GM12878 (cell line): Measurements from ENCODE around the gene KTN1. TPM values are rescaled to one million over a fixed set of nuclear protein-coding genes. Genes with fewer than 3 reads are reported as not detected.

Experiments
- ATAC-seq: fragments of 200-7000 bp; cut with Tn5 transposase; 3 replicates; pipeline ENCODE4 v1.9.1; 2020; ENCODE audit warnings: mild to moderate bottlenecking, moderate library complexity
- BruUV-seq: library from RNA; stranded (reverse); fragments of 400-500 nt; replicated peaks from 2 replicates; lab custom pipeline; 2021; lab: Mats Ljungman, UMichigan
- CTCF ChIA-PET: fragments of 300-600 bp; sonication (Branson Sonifier 250); formaldehyde crosslinking; extraction: SDS; loops from one replicate; lab custom pipeline; 2021; ENCODE audit warnings: inconsistent platforms; lab: Yijun Ruan, JAX
- POLR2A ChIA-PET: fragments of 350-600 bp; formaldehyde crosslinking; extraction: SDS; loops from one replicate; lab custom pipeline; 2021; ENCODE audit warnings: inconsistent platforms; lab: Charles Lee
- RAD21 ChIA-PET: fragments of 300-600 bp; sonication (Branson Sonifier 250); formaldehyde crosslinking; loops from one replicate; lab custom pipeline; 2023; ENCODE audit warnings: antibody characterized with exemption; ENCODE audit not compliant: unreplicated experiment; lab: Charles Lee
- SMC1A ChIA-PET: fragments of 300-600 bp; sonication (Branson Sonifier 250); formaldehyde crosslinking; loops from one replicate; lab custom pipeline; 2023; ENCODE audit not compliant: unreplicated experiment, uncharacterized antibody; lab: Charles Lee
- DNase-seq: peaks from one replicate; pipeline ENCODE4 v3.0.0-alpha.2; 2011; ENCODE audit warnings: low read depth, low spot score
- FAIRE-seq: peaks from 3 replicates; lab custom pipeline; 2011; peaks lifted over from hg19 to GRCh38; lab: Jason Lieb, UNC
- H2AFZ ChIP-seq: 2 replicates; pipeline ENCODE4 v1.6.0; 2011; ENCODE audit warnings: low read depth, low read length, control low read depth; ENCODE audit not compliant: control insufficient read depth
- H3K27ac ChIP-seq: 2 replicates; pipeline ENCODE4 v1.5.1; 2011; ENCODE audit warnings: control low read depth; ENCODE audit not compliant: control insufficient read depth, insufficient read depth
- H3K27me3 ChIP-seq, 2 experiments: replicated peaks in 1 of 2; 2 replicates each; pipeline versions ENCODE4 v1.6.0 to v1.6.1; 2011; ENCODE audit warnings: low read length in 1 of 2; ENCODE audit not compliant: control insufficient read depth in 2 of 2, insufficient read depth in 2 of 2
- H3K36me3 ChIP-seq, 2 experiments: 2 replicates each; pipeline ENCODE4 v1.5.1; 2011; ENCODE audit warnings: low read length in 1 of 2; ENCODE audit not compliant: control insufficient read depth in 2 of 2, insufficient read depth in 2 of 2
- H3K4me1 ChIP-seq: 2 replicates; pipeline ENCODE4 v1.6.1; 2011; ENCODE audit warnings: mild to moderate bottlenecking, low read length, moderate library complexity, mixed read lengths; ENCODE audit not compliant: control insufficient read depth, insufficient read depth
- H3K4me2 ChIP-seq: 2 replicates; pipeline ENCODE4 v1.6.0; 2011; ENCODE audit warnings: control low read depth; ENCODE audit not compliant: control insufficient read depth, insufficient read depth
- H3K4me3 ChIP-seq: fragments of 200-600 bp; sonication (generic); 2 replicates; pipeline ENCODE4 v1.5.1; 2016
- H3K79me2 ChIP-seq: 2 replicates; pipeline ENCODE4 v1.6.0; 2011; ENCODE audit warnings: low read length; ENCODE audit not compliant: control insufficient read depth, insufficient read depth
- H3K9ac ChIP-seq: 2 replicates; pipeline ENCODE4 v1.8.0; 2011; ENCODE audit warnings: low read length, control low read depth, mixed read lengths; ENCODE audit not compliant: control insufficient read depth, insufficient read depth
- H3K9me3 ChIP-seq: replicated peaks from 3 replicates; pipeline ENCODE4 v1.5.1; 2011; ENCODE audit warnings: mild to moderate bottlenecking, low read length; ENCODE audit not compliant: control insufficient read depth, insufficient read depth
- H4K20me1 ChIP-seq: 2 replicates; pipeline ENCODE4 v1.6.0; 2011; ENCODE audit not compliant: control insufficient read depth, insufficient read depth
- CBX3 ChIP-seq: fragments of 200-600 bp; sonication (generic); IDR thresholded peaks from 2 replicates; pipeline ENCODE4 v1.6.1; 2016; ENCODE audit warnings: low read depth, borderline replicate concordance
- FOXM1 ChIP-seq: IDR thresholded peaks from 2 replicates; pipeline ENCODE4 v1.6.1; 2012; ENCODE audit warnings: low read depth, mild to moderate bottlenecking, inconsistent platforms, low read length, moderate library complexity
- NR2C2 ChIP-seq: IDR thresholded peaks from 2 replicates; pipeline ENCODE4 v1.6.1; 2011; ENCODE audit warnings: borderline replicate concordance, low read depth; ENCODE audit not compliant: control insufficient read depth, insufficient read length
- RAD51 ChIP-seq: fragments of 450-650 bp; IDR thresholded peaks from 2 replicates; pipeline ENCODE4 v1.6.1; 2016; ENCODE audit warnings: moderate library complexity, mild to moderate bottlenecking, inconsistent platforms
- RBBP5 ChIP-seq: fragments of 200-600 bp; sonication (generic); conservative IDR thresholded peaks from 2 replicates; pipeline ENCODE4 v1.6.1; 2016
- SUZ12 ChIP-seq: fragments of 200-600 bp; sonication (generic); IDR thresholded peaks from one replicate; pipeline ENCODE4 v1.6.1; 2018; ENCODE audit warnings: antibody characterized with exemption, mild to moderate bottlenecking; ENCODE audit not compliant: unreplicated experiment
- TAF1 ChIP-seq: IDR thresholded peaks from 2 replicates; pipeline ENCODE4 v1.6.1; 2011; ENCODE audit warnings: mild to moderate bottlenecking, low read depth, low read length, borderline replicate concordance
- WGBS: methylation state at CpG from one replicate; pipeline ENCODE4 v1.1.6; 2016; ENCODE audit warnings: low lambda C conversion rate; ENCODE audit not compliant: insufficient replicate concordance, insufficient coverage; ENCODE audit errors: missing lambda C conversion rate; 5-methylcytosine and 5-hydroxymethylcytosine counted together
- in situ Hi-C: fragments of 300-500 bp; cut with MboI; formaldehyde crosslinking; loops from 9 replicates; pipeline ENCODE4 v1.14.3; 2018; ENCODE audit warnings: mixed read lengths
- intact Hi-C: fragments of 100-400 bp; cut with micrococcal nuclease; formaldehyde crosslinking; loops from one replicate; pipeline ENCODE4 v1.14.2; 2022; ENCODE audit not compliant: unreplicated experiment
- polyA plus RNA-seq, 11 experiments: library from polyadenylated mRNA; depleted of rRNA in 4 of 11; unstranded in 6 of 11; stranded (reverse) in 5 of 11; fragments of >200 nt; fragmentation: Nextera tagmentation in 4 of 11; fragmentation: Illumina TruSeq in 1 of 11; extraction: Ambion mirVana in 4 of 11; extraction: Trizol in 1 of 11; gene quantifications; 1 replicate in 1 of 11; 2 replicates in 10 of 11; pipeline versions ENCODE4 v1.2.1 to v1.2.3, GENCODE V29; 2011 to 2016; ENCODE audit warnings: inconsistent platforms in 2 of 11, missing spikeins in 2 of 11, low read depth in 1 of 11
- total RNA-seq, 4 experiments: library from RNA; depleted of rRNA in 3 of 4; stranded (reverse); fragments of >200 nt in 3 of 4; fragmentation: Illumina TruSeq in 1 of 4; extraction: Trizol in 1 of 4; gene quantifications; 2 replicates each; pipeline versions ENCODE4 v1.2.1 to v1.2.3, GENCODE V29; 2013 to 2021

The KTN1 gene
- total and polyA plus RNA-seq, 10 of the 15 experiments (the other 5 are each of a cell fraction or from before 2014, with no cell fraction given), result 50.6 to 154 (median 84.2) TPM

DNA sequence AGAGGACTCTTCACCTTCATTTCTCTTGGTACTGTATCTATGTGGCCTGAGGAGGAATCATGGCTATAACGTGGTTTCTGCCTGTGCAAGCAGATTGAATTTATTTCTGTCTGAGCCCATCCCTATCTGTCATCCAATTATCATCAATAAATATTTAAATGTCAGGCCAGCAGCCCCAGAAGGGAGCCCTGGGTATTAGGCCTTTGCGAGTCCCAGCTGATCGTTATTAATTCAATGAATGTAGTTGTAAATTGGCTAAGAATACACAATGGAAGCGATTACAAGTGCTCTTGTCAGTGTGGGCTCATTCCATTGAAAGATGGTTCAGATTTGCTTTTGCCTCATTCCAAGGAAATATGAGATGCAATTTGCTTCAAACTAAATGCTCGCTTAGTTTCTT, 142.0 kb downstream of the KTN1 start:
- TF ChIP-seq CBX3, result no peak
- no peak for TF ChIP-seq TAF1
- TF ChIP-seq RBBP5, result no peak
- no peak for TF ChIP-seq NR2C2
- TF ChIP-seq FOXM1, result no peak
- CTCF ChIA-PET, result interaction anchor here (1.2 kb wide), 1 partner anchor 10 kb away, joined by 4 read pairs; no protein-coding TSS in a partner anchor

DNA sequence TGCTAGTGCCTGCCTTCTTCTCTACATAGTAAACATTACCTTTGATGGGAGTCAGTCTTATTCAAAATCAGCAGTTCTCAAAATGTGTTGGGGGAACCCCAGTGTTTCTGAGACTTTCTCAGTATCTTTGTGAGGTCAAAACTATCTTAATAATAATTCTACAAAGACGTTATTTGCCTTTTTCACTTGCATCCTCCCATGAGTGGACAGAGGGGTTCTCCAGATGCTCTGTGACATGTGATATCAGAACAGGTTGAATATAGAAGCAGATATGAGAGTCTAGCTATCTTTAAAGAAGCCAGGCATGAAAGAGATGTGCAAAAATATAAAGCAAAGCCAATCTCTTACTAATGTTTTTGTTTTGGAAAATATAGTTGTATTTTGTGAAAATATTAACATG, 144.7 kb downstream of the KTN1 start:
- ChIA-PET RAD21 (no interaction called here), SMC1A (interaction anchor here (0.6 to 1.5 kb wide), 6 partner anchors 9 to 750 kb away, joined by 3 to 6 read pairs (median 3); no protein-coding TSS in a partner anchor), CTCF (interaction anchor here (0.8 to 1.6 kb wide), 3 partner anchors 9 to 744 kb away, joined by 3 to 4 read pairs (median 3); no protein-coding TSS in a partner anchor), POLR2A (no interaction called here)
- intact Hi-C loops, result no loop called here
- no TSS peak for BruUV-seq
- no peak for FAIRE-seq
- Histone ChIP-seq H4K20me1 (no peaks in the 10 kb centered on the region), H3K27me3 (no peaks in the 10 kb centered on the region), H3K79me2 (no peaks in the 10 kb centered on the region), H3K36me3 (no peaks in the 10 kb centered on the region), H3K27ac (no peak overlapping the region), H3K4me1 (no peaks in the 10 kb centered on the region), H3K9me3 (no peaks in the 10 kb centered on the region), H2AFZ (no peak overlapping the region), H3K4me2 (no peak overlapping the region), H3K9ac (no peak overlapping the region), H3K4me3 (no peak overlapping the region)
- 10% methylated on average over 1 of the region's 1 CpG for WGBS
- ATAC-seq, result peak; percentile 73
- no peak for DNase-seq
- TF ChIP-seq SUZ12 (no peak), RAD51 (no peak)
- in situ Hi-C loops, result no loop called here

More for the DNA sequence above, 142.0 kb downstream of the KTN1 start:
- no TSS peak for BruUV-seq
- H4K20me1 ChIP-seq, result no peaks in the 10 kb centered on the region
- H3K36me3 ChIP-seq, result no peaks in the 10 kb centered on the region
- H3K9ac ChIP-seq, result no peak overlapping the region
- ChIA-PET SMC1A (interaction anchor here (1.2 kb wide), 1 partner anchor 805 kb away, joined by 3 read pairs; no protein-coding TSS in a partner anchor), RAD21 (no interaction called here), POLR2A (no interaction called here)
- no peak overlapping the region for H3K4me2 ChIP-seq
- 84% methylated on average over 5 of the region's 5 CpGs for WGBS
- H3K4me1 ChIP-seq, result no peaks in the 10 kb centered on the region
- no peaks in the 10 kb centered on the region for H3K27me3 ChIP-seq
- no peak overlapping the region for H3K4me3 ChIP-seq
- no peak for FAIRE-seq
- H3K27ac ChIP-seq, result no peak overlapping the region
- in situ Hi-C loops (no loop called here), intact Hi-C loops (no loop called here)
- H2AFZ ChIP-seq, result no peak overlapping the region
- no peak for ATAC-seq
- no peak for DNase-seq
- H3K9me3 ChIP-seq, result no peaks in the 10 kb centered on the region
- H3K79me2 ChIP-seq, result no peaks in the 10 kb centered on the region
